Measurements from ENCODE around the gene UGT1A7.

Gene UGT1A7

GRCh38 chr2:233711312-233712008 lies 29.8 kb downstream of the UGT1A7 start:
- peak; percentile 99 for ATAC-seq
- no peak for TF ChIP-seq BACH2 (CRISPR knock-in tag; IDR thresholded peaks at IDR 0.05; ENCODE audit: borderline replicate concordance)
- no peak for TF ChIP-seq CSRNP3 (CRISPR knock-in tag; IDR thresholded peaks at IDR 0.05)
- no peak for TF ChIP-seq ZNF70 (CRISPR knock-in tag; IDR thresholded peaks at IDR 0.05)
- TF ChIP-seq ARNTL (CRISPR knock-in tag; IDR thresholded peaks at IDR 0.05; ENCODE audit: borderline replicate concordance, low read depth) = no peak
- TF ChIP-seq, protein P1, sequence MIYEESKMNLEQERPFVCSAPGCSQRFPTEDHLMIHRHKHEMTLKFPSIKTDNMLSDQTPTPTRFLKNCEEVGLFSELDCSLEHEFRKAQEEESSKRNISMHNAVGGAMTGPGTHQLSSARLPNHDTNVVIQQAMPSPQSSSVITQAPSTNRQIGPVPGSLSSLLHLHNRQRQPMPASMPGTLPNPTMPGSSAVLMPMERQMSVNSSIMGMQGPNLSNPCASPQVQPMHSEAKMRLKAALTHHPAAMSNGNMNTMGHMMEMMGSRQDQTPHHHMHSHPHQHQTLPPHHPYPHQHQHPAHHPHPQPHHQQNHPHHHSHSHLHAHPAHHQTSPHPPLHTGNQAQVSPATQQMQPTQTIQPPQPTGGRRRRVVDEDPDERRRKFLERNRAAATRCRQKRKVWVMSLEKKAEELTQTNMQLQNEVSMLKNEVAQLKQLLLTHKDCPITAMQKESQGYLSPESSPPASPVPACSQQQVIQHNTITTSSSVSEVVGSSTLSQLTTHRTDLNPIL (CRISPR knock-in tag; IDR thresholded peaks at IDR 0.05; ENCODE audit: low read depth) = no peak
- no peak for TF ChIP-seq TSHZ2 (CRISPR knock-in tag; IDR thresholded peaks at IDR 0.05)
- no peak for TF ChIP-seq RARB (CRISPR knock-in tag; IDR thresholded peaks at IDR 0.05)
- TF ChIP-seq ZFP30 (CRISPR knock-in tag; IDR thresholded peaks at IDR 0.05) = no peak
- no peak for TF ChIP-seq PPARA (CRISPR knock-in tag; IDR thresholded peaks at IDR 0.05; ENCODE audit: borderline replicate concordance)
- TF ChIP-seq SNAI2 (CRISPR knock-in tag; IDR thresholded peaks at IDR 0.05) = no peak
- no peak for TF ChIP-seq ESRRG (CRISPR knock-in tag; IDR thresholded peaks at IDR 0.05)
- no peak for TF ChIP-seq ZC3H10 (CRISPR knock-in tag; IDR thresholded peaks at IDR 0.05)
- TF ChIP-seq CSDC2 (CRISPR knock-in tag; IDR thresholded peaks at IDR 0.05) = no peak
- no peak for TF ChIP-seq TCF4 (CRISPR knock-in tag; IDR thresholded peaks at IDR 0.05; ENCODE audit: borderline replicate concordance)
- TF ChIP-seq ZFP3 (CRISPR knock-in tag; IDR thresholded peaks at IDR 0.05) = no peak
- TF ChIP-seq ZNF565 (CRISPR knock-in tag; conservative IDR thresholded peaks at IDR 0.05; ENCODE audit: low read depth) = no peak
- TF ChIP-seq OSR1 (CRISPR knock-in tag; IDR thresholded peaks at IDR 0.05) = no peak
- TF ChIP-seq, protein P2, sequence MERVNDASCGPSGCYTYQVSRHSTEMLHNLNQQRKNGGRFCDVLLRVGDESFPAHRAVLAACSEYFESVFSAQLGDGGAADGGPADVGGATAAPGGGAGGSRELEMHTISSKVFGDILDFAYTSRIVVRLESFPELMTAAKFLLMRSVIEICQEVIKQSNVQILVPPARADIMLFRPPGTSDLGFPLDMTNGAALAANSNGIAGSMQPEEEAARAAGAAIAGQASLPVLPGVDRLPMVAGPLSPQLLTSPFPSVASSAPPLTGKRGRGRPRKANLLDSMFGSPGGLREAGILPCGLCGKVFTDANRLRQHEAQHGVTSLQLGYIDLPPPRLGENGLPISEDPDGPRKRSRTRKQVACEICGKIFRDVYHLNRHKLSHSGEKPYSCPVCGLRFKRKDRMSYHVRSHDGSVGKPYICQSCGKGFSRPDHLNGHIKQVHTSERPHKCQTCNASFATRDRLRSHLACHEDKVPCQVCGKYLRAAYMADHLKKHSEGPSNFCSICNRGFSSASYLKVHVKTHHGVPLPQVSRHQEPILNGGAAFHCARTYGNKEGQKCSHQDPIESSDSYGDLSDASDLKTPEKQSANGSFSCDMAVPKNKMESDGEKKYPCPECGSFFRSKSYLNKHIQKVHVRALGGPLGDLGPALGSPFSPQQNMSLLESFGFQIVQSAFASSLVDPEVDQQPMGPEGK (CRISPR knock-in tag; IDR thresholded peaks at IDR 0.05; ENCODE audit: borderline replicate concordance) = no peak
- TF ChIP-seq TOX (CRISPR knock-in tag; IDR thresholded peaks at IDR 0.05; ENCODE audit: borderline replicate concordance) = no peak

GRCh38 chr2:233712611-233713261 lies 31.0 kb downstream of the UGT1A7 start, which contains the start of gene UGT1A5:
Gene UGT1A5 (plus strand): TSS chr2:233712907. CDS start chr2:233712992, 85 bp downstream.
- no peak for ATAC-seq
- no peak for TF ChIP-seq ZNF8 (CRISPR knock-in tag; IDR thresholded peaks at IDR 0.05)
- no peak for TF ChIP-seq CSDC2 (CRISPR knock-in tag; IDR thresholded peaks at IDR 0.05)
- TF ChIP-seq ZFP3 (CRISPR knock-in tag; IDR thresholded peaks at IDR 0.05) = no peak

GRCh38 chr2:233713262-233713615 lies 31.5 kb downstream of the UGT1A7 start:
- no peak for ATAC-seq
- TF ChIP-seq, protein P1 (CRISPR knock-in tag; IDR thresholded peaks at IDR 0.05; ENCODE audit: low read depth) = no peak
- TF ChIP-seq ESRRG (CRISPR knock-in tag; IDR thresholded peaks at IDR 0.05) (no peak), OSR1 (CRISPR knock-in tag; IDR thresholded peaks at IDR 0.05) (no peak), ZNF70 (CRISPR knock-in tag; IDR thresholded peaks at IDR 0.05) (no peak), TSHZ2 (CRISPR knock-in tag; IDR thresholded peaks at IDR 0.05) (no peak), PPARA (CRISPR knock-in tag; IDR thresholded peaks at IDR 0.05; ENCODE audit: borderline replicate concordance) (no peak), ZFP3 (CRISPR knock-in tag; IDR thresholded peaks at IDR 0.05) (no peak), ZC3H10 (CRISPR knock-in tag; IDR thresholded peaks at IDR 0.05) (no peak), TCF4 (CRISPR knock-in tag; IDR thresholded peaks at IDR 0.05; ENCODE audit: borderline replicate concordance) (no peak), GLIS3 (CRISPR knock-in tag; IDR thresholded peaks at IDR 0.05) (no peak), POU6F1 (CRISPR knock-in tag; IDR thresholded peaks at IDR 0.05; ENCODE audit: borderline replicate concordance, low read depth) (no peak), ZNF565 (CRISPR knock-in tag; conservative IDR thresholded peaks at IDR 0.05; ENCODE audit: low read depth) (no peak), BACH2 (CRISPR knock-in tag; IDR thresholded peaks at IDR 0.05; ENCODE audit: borderline replicate concordance) (no peak), ISL1 (CRISPR knock-in tag; IDR thresholded peaks at IDR 0.05) (no peak)
